HG03066 (cell line): ENCODE data around the gene SH3GL3.

Source experiments
- ATAC-seq: cut with Tn5 transposase; IDR thresholded peaks from one replicate; pipeline ENCODE4 v1.9.1; 2021; ENCODE audit warnings: low read depth; ENCODE audit not compliant: unreplicated experiment

The SH3GL3 gene

DNA sequence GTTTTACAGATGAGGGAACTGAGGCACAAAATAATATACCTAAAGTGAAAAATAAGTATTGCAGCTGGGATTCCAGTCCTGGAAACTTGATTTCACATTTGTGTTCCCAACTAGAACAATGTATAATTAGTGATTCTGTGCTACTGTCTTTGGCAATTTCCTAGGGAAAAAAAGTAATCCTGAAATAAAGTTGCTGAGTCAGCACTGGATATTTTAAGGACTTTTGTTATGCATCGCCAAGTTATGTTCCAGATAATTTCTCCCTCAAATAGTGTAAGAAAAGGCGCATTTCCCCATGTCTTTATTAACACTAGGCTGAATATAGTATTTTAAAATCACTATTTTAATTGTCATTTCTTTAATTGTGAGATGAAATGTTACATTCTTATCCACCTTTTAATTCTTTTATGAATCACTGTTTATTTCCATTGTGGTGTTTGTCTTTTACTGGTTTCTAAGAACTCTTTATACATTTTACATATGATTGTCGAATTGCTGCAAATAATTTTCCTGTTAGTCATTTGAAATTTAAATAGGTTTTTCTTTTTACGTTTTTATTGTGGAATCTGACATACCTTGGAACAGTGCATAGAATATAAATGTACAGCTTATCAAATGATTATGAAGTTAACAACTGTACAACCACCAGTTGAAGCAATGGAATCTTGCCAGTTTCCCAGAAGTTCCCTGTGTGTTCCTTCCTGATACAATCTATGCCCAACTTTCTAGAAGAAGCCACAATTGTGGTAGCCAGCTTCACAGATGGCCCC, 56.6 kb downstream of the SH3GL3 start:
- no peak for ATAC-seq

DNA sequence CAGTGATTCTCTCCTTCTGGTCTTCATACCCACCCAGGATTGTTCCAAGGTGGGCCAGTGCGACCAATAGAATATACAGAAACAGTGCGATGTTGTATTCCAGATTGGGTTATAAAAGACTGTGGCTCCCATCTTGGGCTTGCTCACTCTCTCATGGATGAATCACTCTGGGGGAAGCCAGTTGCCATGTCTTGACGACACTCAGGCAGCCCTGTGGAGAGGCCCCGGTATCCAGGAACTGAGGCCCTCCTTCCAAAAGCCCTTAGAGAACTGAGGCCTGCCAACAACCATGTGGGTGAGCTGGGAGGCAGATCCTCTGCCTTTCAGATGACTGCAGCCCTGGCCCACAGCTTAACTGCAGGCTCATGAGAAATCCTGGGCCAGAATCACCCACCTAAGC, 57.2 kb downstream of the SH3GL3 start:
- ATAC-seq, result no peak

DNA sequence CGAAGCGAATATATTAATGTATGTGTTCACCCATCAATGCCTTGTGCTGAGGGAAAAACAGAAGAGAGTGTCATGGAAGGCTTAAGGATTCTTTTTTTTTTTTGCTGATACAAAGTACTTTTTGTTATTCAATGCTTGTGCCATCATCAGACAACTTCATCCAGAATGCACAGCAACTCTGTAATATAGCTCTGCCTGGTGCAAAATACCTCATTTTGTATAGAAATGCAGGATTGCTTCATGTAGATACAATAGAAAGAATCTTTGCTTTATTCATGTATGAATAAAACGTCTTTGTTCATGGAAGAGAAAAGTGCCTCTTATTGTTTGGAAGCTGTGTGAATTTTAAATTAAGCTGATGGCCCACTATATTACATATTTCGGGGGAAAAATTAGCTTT, 62.9 kb downstream of the SH3GL3 start:
- no peak for ATAC-seq

DNA sequence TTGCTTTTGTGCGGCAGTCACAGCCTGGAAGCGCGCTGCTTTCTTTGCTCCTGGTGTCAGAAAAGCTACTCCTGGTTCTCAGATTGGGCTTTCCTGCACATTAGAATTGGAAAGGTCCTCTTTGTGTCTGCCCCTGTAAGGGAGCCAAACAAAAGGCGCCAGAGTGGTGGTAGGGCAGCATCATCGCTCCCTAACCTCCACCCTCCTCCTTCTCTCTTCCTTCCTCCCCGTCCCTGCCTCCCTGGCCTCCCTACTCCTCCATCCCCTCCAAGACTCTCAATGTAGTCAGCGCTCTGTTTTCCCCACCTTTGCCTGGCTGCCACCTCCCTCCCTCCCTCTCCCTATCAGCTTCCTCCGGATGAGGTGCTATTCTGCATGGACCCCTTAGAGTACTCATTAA, 65.3 kb downstream of the SH3GL3 start:
- no peak for ATAC-seq

DNA sequence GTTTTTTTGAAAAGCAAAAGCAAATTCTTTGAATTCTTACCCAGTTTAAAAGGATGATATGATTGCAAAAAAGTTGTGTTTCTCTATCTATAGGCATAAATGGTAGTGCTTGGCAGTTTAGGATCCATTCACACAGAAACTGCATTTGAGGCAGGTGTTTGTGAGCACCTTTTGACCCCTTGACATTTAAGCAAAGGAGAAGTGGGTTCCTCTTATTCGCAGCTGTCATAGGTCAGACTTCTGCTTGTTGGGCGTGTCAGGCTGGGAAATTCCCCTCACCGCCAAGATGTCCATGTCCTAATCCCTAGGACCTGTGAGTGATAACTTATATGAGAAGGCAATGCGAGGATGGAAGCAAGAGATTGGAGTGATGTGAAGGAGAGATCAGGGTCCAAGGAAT, 67.4 kb downstream of the SH3GL3 start:
- no peak for ATAC-seq

DNA sequence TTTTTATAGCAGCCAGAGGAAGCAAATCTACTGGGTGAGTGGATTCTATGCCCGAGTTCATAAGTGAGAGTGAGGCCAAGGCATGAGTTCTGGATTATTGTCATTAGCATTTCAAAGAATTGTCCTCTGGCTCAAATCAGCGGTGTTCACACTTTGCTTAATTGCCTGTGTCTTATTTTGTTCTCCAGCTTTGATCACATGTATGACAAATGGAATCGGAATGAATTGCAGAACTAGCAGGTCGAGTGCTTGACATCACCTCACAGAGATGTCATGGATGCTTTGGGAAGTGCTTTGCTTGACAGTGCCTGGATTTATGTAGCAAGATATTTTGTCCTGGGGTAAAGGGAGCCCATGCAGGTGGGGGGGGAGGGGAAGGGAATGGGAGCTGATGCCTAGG, 68.0 kb downstream of the SH3GL3 start:
- no peak for ATAC-seq

DNA sequence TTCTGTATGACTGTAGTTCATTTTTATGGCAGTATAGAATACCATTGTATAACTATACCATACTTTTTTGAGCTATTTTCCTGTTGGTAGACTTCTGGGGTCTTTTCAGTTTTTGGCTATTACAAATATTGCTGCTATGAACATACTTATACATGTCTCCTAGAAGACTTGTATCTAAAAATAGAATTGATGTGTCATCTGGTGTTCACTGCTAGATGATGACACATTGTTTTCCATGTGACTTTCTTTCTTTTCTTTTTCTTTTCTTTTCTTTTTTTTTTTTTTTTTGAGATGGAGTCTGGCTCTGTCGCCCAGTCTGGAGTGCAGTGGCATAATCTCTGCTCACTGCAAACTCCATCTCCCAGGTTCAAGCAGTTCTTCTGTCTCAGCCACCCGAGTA, 69.8 kb downstream of the SH3GL3 start:
- ATAC-seq, result no peak

DNA sequence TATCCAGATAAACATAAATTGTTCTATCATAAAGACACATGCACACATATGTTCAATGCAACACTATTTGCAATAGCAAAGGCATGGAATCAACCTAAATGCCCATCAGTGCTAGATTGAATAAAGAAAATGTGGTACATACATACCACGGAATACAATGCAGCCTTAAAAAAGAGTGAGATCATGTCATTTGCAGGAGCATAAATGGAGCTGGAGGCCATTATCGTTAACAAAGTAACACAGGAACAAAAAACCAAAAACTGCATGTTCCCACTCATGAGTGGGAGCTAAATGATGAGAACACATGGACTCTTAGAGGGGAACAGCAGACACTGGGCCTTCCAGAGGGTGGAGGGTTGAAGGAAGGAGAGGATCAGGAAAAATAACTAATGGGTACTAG, 79.2 kb downstream of the SH3GL3 start:
- no peak for ATAC-seq

DNA sequence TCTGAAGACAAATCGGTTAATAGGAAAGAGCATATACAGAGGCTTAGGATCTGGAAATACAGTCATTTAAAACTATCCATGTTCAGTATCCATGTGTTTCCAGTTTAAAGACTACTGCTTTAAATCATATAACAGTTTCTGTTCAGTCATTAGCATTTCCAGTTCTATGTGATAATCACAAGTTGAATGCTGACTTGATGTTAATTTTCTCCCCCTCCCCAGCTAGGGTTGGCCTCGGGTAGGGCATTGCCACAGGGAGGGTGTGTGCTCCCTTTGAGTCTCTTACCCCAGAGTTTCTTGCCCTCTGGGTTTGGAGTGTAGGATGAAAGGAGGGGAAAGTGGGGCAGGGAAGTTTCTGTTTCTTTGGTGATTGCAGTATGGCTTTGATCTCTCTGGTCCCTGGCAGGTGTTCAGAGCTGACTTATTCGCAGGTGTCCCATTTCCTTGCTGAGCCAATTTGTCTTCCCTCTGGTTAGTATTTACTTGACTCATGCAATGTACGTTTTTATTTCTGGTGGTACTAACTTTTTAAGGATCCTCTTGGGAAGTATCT, 86.3 kb downstream of the SH3GL3 start:
- ATAC-seq, result no peak

DNA sequence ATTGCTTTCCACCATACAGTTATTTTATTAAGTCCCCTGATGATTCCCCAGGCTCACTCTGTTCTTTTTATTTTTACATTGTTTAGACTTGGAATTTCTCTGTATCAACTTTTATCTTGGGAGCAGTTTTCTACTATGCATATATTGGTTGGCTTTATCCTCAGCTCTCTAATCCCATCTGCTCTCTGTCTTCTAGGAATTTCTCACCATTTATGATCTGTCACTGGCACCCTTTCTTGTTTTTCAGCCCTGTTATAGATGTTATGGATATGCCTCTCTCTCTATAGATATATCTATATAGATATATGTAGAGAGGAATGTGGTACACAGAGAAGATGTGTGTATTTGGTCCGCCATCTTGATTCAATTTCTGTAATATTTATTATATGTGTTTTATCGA, 90.5 kb downstream of the SH3GL3 start:
- no peak for ATAC-seq

DNA sequence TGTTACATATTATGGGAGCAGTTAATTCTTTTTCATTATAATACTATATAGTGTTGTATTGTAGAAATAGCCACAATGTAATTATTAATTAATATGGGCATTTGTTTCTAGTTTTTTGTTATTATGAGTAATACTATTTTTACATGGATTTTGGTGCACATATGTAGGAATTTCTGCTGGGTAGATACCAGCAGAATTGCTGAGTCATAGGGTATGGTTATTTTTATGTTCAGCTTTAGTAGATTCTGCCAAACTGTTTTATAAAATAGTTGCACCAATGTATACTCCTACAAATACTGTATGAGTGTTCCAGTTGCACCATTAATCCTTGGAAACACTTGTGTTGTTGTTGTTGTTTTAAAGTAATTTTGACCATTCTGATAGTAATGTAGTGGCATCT, 91.5 kb downstream of the SH3GL3 start:
- ATAC-seq, result no peak

DNA sequence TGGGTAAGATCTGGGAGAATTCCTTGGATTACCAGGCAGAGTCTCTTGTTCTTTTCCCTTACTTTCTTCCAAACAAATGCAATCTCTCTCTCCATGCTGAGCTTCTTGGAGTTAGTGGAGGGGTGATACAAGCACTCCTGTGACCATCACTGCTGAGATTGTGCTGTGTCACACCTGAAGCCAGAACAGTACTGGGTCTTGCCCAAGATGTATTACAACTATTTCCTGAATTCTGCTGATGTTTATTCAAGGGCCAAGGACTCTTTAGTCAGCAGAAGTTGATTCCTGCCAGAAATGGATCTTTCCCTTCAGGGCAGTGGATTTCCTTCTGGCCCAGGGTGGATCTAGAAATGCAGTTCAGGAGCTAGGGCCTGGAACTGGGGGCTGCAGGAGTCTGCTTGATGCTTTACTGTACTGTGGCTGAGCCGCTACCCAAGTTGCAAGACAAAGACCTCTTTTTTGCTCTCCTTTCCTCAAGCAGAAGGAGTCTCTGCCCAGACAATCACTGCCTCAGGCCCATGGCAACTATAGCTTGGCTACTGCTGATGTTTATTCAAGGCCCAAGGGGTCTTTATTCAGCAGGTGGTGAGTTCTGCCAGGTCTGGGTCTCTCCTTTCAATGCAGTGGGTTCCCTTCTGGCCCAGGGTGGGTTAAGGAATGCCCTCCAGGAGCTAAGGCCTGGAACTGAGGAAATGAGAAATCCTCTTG, 98.8 kb downstream of the SH3GL3 start:
- no peak for ATAC-seq

DNA sequence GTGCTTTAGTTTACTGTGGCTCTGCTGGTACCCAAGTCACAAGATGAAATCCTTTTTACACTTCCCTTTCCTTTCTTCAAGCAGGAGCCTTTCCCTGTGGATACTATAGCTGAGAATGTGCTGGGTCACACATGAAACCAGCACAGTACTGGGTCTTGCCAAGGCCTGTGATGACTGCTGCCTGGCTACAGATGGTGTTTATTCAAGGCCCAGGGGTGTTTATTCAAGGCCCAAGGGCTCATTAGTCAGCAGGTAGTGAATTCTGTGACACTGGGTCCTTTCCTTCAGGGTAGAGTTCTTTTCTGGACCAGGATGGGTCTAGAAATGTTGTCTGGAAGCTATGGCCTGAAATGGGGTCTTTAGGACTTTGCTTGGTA, 99.4 kb downstream of the SH3GL3 start:
- ATAC-seq, result no peak

DNA sequence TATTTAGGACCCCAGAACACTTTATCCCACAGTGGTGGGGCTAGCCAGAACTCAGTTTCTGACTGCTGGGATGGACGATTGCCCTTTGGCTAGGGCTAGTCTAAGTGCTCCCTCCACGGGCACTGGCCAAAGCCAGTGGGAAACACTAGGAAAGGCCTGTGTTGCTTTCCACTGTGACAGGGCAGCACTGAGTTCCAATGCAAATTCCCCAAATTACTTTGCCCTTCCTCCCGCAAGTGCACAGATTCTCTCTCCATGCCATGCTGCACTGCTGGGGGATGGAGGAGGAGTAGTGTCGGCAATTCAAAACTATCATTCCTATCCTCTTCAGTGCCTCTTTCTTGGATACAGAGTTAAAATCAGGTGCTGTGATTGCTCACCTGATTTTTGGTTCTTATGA, 100.0 kb downstream of the SH3GL3 start:
- ATAC-seq, result no peak

DNA sequence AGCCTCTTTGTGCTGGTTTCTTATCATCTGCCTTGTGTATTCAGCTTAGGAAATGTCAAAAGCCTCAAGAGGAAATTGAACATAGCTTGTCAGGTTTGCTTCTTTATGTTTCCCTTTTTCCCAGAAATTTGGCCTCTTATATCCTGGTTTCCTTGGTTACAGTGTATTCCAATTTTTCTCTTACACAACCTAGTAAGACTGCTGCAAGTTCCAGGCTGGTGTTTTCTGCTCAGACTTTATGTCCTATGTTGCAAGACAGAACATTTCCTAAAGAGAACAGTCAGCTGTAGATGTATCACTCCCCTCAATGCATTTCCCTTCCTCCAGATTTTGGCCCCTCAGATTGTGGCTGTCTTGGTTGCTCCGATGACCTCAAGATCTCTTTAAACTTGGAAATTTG, 102.5 kb downstream of the SH3GL3 start:
- ATAC-seq, result no peak

DNA sequence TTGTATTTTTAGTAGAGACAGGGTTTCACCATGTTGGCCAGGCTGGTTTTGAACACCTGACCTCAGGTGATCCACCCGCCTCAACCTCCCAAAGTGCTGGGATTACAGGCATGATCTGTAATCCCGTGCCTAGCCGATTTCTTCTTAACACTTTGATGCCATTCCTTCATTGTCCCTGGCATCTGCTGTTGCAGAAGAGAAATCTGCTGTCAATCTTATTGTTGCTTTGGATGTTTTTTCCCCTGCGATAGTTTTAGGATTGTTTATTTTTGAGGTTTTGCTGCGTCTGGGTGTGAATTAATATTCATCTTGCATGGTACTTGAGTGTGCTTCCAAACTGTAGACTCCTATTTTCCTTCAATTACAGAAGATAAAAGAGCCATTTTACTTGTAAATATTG, 107.4 kb downstream of the SH3GL3 start:
- ATAC-seq, result no peak

DNA sequence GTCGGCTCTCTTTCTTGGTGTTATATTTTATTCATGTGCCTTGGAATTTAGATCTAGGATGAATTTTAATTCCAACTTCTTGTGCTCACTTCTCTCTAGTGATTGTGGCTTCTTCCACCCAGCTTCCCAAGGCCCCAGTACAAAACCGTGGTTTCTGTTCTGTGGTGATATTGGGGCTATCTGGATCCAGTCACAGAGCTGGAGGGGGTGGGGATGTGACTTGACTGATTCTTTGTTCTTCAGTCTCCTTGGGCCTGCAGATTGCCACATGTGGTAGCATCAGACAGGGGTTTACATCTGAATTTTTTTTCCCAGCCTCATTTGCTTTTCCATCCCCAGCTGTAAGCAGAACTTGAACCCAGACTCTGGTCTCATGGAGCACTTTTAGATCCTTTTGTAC, 108.2 kb downstream of the SH3GL3 start:
- no peak for ATAC-seq

DNA sequence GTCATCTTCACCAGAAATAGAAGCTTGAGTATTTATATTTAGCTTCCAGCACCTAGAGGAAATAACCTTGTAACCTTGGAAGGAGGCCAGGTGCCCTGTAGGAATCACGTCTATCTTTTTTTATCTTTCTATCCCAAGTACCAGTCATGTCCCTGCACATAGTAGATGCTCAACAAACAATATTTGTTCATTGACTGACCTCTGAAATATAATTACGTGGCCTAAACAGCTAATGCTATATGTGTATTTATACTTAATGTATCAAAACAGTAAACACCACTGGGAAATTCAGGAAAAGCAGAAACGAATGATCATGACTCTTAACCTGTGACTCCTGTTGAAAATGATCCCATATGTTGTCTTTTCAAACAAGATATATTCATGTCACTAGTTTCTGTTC, 108.9 kb downstream of the SH3GL3 start:
- no peak for ATAC-seq

DNA sequence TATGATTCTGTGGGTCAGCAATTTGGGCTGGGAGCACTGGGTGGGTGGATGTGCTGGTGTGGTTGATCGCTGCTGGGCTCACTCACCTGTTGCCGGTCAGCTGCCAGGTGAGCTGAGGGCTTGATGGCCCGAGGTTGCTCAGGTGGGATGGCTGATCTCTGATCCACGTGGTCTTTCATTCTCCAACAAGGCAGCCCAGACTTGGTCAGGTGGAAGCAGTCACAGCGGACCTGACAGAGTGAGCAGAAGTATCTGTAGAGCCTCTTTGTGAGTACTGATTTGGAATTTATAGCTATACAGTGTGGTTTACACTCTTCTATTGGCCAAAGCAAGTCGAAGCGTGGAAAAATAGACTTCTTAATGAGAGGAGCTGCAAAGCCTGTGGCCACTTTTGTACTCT, 109.6 kb downstream of the SH3GL3 start:
- ATAC-seq, result no peak

DNA sequence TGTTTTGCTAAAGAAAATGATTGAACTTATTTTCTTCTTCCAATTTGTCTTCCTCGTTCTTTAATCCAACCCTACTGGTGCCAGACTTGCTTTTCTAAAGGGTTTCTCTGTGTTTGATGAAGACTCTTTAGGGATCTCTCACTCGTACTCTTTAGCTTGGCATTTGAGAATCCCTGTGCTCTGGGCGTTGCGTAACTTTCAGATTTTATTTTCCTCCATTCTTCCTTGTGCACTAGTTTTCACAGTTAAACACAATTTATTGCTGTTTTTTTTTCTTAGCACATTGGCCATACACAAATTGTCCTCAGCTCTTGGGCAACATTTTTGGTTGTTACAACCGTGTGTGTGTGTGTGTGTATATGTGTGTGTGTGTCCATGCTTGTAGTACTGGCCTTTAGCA, 111.0 kb downstream of the SH3GL3 start:
- no peak for ATAC-seq

DNA sequence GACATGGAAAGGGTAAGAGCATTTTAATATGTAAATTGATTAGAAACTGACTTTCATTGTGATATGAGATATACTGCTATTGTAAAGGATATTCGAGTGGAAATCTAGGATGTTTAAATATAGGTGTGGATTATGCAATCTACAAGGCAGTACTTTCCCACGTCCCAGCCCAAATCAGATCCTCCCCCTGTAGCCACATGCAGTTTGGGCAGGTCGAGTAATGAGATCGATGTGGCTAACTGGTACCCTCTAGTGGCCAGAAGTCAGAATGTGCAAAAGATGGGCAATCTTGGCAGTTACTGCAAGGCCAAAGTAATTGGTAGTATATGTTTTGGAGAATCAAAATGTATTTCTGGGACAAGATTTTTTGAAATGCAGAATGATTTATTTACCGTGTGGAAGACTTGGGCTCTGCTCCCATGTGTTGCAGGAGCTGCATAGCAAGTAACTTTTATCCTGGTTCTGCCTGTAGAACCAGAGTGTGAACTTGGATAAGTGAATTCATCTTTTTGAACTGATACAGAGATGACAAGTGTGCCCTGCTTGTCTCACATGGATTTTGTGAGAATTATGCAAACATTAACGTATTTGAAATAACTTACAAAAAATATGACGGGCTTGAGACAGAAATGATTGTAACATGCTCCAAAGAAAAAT, 112.3 kb downstream of the SH3GL3 start:
- no peak for ATAC-seq

DNA sequence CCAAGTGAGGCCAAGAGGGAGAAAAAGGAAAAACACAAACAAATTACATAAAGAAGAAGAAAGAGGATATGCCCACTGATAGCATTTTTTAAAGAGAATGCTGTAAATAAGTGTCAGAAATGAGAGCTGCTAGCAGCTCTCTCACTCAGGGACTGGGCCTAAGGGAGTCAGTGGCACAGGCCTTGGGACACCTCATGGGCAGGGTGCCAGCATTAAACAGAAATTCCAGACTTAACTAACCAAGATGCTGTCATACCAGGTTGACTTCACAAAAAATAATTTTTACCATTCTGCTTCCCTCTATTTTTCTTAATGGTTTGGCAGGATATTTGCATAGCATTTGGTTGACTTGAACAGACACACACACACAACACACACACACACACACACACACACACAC, 114.5 kb downstream of the SH3GL3 start:
- no peak for ATAC-seq
